HG03159 (cell line): ENCODE results near the gene FNDC11.
A peak's percentile ranks its signal among the peaks of the same experiment; 100 is the strongest.
"Not testable (repeated sequence)": the region's sequence is repeated elsewhere in the genome, so short reads cannot be mapped to it uniquely, and the experiment has no call there.

Experiments
- ATAC-seq: cut with Tn5 transposase; IDR thresholded peaks from one replicate; pipeline ENCODE4 v1.9.1; 2021; ENCODE audit warnings: mild to moderate bottlenecking, moderate library complexity; ENCODE audit not compliant: unreplicated experiment

Gene FNDC11

DNA sequence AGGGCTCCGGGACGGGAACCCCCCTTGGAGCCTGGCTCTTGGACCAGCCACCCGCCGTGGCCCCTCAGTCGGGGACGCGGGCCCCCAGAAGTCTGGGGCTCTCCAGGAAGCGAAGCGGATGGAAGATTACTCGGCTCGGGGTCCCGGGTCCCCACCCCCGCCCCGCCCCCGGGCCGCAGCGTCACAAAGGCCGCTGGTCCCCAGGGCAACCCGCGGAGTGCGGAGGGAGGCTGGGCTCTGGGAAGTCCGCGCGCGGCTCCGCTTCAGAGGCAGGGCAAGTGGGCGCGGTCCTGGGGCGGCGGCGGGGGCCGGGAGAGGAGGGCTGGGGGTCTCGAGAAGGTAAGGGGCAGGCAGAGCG is at the start of gene FNDC11:
TSS of gene FNDC11 (plus strand) at position 227 of the 358 bp plus-strand sequence. CDS start 1,505 bp downstream, outside the sequence.
- peak; percentile 15 for ATAC-seq

- no peak for ATAC-seq
These were observed 49.3 kb upstream of the FNDC11 start for GRCh38 chr20:63504642-63505041.

DNA sequence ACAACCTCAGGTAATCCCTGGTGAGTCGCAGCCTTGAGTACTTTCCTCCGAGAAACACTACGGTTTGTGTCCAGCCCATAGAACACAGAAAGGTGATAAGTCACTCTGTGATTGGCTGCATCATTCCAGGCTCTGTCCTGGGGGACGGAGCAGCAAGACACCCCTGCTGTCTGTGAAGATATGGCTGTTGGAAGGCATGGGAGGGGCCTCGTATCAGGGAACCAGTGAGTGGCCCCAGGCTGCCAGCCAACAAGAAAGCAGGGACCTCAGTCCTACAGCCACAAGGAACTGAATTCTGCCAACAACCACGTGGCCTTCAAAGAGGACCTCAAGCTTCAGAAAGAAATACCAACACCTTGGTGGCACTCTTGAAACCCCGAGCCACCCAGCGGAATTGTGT is 48.7 kb upstream of the FNDC11 start:
- no peak for ATAC-seq

GRCh38 chr20:63505723-63506122 is 48.2 kb upstream of the FNDC11 start:
- no peak for ATAC-seq

GRCh38 chr20:63507083-63507743 is 46.7 kb upstream of the FNDC11 start:
- no peak for ATAC-seq

- no peak for ATAC-seq
These were observed 45.7 kb upstream of the FNDC11 start for GRCh38 chr20:63508072-63508768.

DNA sequence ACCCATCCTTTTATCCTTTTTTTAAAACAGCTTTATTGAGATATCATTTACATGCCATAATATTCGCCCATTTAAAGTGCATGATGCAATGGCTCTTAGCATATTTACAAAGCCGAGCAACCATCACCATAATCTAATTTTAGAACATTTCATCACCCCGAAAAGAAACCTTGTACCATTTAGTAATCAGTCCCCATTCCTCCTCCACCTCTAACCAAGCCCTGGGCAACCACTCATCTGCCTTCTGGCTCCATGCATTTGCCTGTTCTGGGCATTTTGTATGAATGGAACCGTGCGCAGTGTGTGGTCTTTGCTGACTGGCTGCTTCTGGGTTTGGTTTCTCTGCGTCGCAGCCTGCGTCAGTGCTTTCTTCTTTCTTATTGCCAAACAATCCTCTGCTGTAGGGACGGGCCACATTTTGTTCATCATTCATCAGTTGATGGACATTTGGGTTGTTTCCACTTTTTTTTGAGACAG is 44.8 kb upstream of the FNDC11 start:
- ATAC-seq = no peak

DNA sequence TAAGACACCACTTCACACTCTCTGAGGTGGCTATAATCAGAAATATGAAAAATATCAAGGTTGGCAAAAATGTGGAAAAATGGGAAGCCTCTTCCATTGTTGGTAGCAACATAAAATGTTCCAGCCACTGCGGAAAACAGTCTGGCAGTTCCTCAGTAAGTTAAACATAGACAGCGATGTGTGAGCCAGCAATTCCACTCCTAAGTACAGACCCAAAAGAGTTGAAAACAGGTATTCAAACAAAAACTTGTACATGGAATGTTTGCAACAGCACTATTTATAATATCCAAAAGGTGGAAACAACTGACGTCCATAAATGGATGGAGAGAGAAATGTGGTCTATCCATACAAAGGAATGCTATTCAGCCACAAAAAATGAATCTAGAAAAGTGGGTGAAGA is 40.8 kb upstream of the FNDC11 start:
- no peak for ATAC-seq

GRCh38 chr20:63514520-63514919 is 39.4 kb upstream of the FNDC11 start:
- ATAC-seq = not testable (repeated sequence)

DNA sequence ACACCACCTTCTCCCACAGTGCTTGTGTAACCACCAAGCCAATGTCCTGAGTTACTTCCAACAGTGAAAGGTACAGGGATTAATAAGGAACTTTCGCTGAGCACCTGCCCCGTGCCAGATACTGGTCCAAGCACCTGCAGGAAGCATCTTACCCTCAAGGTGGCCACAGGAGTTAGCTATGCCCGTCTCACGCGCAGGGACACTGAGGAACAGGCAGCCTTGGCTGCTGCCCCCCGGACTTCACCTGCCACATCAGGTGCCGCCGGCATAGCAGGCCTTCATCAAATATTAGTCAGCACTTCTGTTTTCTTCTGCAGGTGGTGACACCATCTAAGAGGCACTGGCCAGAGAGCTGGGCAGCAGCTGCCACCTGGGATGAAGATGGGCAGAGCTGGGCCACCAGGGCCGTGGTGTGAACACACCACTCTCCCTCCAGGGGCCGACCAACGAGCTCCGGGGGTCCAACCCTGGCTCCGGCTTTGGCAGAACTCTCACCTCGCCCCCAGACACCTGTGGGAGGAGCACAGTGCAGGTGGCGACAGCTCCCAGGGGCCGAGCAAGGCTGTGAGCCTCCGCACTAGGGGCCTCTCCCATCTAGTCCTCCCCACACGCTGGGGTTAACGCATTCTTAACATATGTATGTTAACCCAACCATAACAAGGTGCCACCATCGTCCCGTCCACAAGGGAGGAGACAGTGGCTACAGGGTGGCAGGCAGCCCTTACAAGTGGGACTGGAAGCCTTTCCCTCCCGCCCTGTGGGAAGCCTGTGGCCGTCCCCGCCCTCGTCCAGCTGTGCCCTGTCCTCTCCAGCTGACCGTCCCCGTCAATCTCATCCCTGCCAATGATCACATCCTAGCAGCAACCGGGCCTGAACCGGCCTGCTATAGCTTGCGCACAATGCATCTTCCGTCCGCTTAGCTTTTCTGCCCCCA is 36.3 kb upstream of the FNDC11 start:
- no peak for ATAC-seq

DNA sequence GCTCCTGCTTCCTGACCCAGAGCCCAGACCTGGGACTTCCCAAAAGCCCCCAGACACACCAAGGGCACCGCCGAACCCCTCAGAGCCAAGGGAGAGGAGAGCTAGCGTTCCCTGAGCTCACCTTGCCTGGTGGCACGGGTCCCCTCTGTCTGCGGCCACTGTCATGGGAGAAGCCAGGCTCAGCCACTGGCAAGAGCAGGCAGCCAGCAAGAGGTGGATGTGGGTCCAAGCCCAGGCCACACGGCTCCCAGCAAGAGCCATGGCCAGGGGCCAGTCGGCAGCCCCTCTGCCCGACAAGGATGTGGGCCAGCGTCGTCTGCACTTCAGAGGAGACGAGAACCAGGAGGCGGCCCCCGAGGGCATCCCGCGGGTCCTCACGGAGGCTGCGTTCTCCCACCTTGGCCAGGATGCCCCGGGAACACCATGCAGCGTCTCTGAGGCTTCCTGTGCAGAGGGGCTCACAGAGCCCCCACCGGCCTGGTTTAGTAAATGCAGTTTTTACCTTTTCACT is 35.6 kb upstream of the FNDC11 start:
- no peak for ATAC-seq

DNA sequence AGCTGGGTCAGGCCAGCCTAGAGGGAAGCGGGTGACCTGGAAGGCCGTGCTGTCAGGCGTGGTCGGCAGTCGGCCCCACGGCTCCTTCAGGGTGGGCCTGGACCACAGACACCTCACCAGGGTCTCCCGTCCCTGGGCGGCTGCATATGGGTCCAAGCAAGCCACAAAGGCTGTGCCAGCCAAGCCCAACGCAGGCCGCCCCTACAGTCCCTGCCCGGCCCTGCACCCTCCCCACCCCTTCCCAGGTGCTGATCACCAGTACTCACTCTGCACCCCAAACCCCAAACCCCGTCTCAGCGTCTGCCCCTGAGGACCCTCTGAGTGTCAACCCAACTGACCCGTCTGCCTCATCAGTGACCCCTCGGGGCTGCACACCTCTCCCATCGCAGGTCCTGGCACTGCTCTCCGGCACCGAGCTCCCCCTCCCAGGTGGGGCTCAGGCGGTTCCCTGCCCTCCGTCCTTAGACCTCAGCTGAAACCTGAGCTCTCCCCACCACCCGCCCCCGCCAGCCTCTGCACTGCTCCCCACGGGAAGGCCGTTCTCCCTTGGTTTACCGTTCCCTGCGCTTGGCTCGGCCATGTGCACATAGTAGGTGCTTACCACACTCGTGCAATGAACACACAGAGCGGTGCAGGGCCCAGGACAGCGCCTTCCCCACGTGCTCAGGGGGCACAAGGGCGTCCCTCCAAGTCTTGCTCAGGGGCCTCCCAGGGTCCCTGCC is 34.9 kb upstream of the FNDC11 start:
- ATAC-seq = no peak

GRCh38 chr20:63519668-63520503 is 34.1 kb upstream of the FNDC11 start:
- ATAC-seq = peak; percentile 34

DNA sequence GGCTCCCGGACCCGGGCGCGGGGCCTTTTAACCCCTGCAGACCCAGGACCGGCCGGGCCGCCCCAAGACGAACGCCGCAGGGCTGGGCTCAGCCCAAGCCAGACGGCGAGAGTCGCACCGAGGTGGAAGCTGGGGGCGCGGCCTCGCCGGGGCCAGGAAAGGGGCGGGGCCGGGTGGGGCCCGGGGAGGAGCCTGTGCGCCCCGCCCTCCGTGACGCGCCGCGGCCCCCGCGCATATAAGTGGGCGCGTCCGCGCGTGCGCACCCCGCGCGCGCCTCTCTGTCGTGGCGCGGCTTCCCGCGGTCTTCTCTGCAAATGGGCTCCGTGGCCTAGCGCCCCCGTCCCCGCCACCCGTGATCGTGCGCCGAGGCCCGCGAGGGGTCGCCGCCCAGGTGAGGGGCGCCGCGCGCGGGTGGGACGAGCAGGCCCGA is 33.4 kb upstream of the FNDC11 start, which contains the start of gene PPDPF:
TSS of gene PPDPF (plus strand) at position 262 of the 430 bp plus-strand sequence. CDS start 544 bp downstream, outside the sequence.
- peak; percentile 68 for ATAC-seq

GRCh38 chr20:63520934-63521601 is 32.9 kb upstream of the FNDC11 start:
- peak; percentile 45 for ATAC-seq

DNA sequence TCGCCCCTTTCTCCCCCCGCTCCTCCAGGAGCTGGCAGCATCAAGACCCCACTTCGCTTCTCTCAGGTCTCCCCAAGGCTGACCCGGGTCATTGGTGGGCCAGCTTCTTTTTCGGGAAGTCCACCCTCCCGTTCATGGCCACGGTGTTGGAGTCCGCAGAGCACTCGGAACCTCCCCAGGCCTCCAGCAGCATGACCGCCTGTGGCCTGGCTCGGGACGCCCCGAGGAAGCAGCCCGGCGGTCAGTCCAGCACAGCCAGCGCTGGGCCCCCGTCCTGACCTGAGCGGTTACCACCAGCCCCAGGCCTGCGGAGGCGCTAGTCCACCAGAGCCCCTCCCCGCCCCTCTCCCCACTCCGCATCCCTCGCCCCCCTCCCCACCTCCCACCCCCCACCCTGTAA is 32.4 kb upstream of the FNDC11 start:
- ATAC-seq = no peak

DNA sequence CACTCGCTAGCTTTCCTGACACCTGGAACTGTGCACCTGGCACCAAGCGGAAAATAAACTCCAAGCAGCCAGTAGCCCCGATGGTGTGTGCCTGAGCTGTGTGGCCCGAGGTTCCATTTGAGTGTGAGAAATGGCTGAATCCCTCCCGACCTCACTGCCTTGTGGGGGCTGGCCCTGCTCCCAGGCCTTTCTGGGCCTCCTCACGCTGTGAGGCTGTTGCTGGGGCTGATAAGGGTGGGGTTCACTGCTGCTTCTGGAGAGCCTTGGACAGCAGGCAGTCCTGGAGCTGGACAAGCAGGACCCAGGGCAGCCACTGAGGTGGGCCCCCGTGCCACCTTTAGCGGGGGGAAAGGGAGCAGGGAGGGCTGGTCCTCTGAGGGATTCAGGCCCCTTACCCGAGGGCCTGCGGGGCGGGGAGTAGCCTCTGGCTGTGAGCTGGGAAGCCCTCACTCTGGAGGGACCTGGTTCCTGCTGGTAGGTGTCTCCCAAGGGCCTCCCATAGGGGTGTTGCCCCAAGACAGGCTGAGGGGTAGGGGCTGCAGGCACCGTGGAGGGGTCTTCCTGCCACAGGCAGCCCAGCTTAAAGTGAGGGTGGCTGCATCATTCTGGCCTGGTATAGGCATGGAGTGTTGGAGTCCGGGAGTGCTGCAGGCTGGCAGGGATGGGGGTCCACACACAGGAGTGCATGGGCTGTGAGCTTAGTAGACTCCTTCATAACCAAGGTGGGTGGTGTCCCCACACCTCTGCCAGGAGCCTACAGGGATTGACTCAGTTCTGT is 31.7 kb upstream of the FNDC11 start:
- no peak for ATAC-seq

GRCh38 chr20:63522981-63523611 is 30.9 kb upstream of the FNDC11 start:
- no peak for ATAC-seq
